Brain microvascular endothelial cell (primary cell): ENCODE measurements around the gene BRCA1.
"Not testable (repeated sequence)": the region's sequence is repeated elsewhere in the genome, so short reads cannot be mapped to it uniquely, and the experiment has no call there.

ENCODE experiments used
- DNase-seq: peaks from one replicate; pipeline ENCODE4 v3.0.0-alpha.2; 2020
- H3K27ac ChIP-seq: fragments of 250-450 bp; sonication (Bioruptor Pico); 2 replicates; pipeline ENCODE4 v1.5.1; 2020; ENCODE audit warnings: mild to moderate bottlenecking, moderate library complexity
- H3K27me3 ChIP-seq: fragments of 250-450 bp; sonication (Bioruptor Pico); replicated peaks from 2 replicates; pipeline ENCODE4 v1.5.1; 2020; ENCODE audit warnings: mild to moderate bottlenecking
- H3K36me3 ChIP-seq: fragments of 250-450 bp; sonication (Bioruptor Pico); replicated peaks from 2 replicates; pipeline ENCODE4 v1.5.1; 2020; ENCODE audit warnings: mild to moderate bottlenecking
- H3K4me3 ChIP-seq: 2 replicates; pipeline ENCODE4 v1.5.1; 2011; ENCODE audit warnings: low read depth, mild to moderate bottlenecking, control low read depth, low read length, moderate library complexity
- CTCF ChIP-seq: IDR thresholded peaks from 2 replicates; pipeline ENCODE4 v1.5.1; 2011; ENCODE audit warnings: low read depth, mild to moderate bottlenecking, moderate library complexity, low read length, control low read depth, inconsistent platforms; ENCODE audit errors: missing control alignments
- in situ Hi-C: cut with HindIII; loops from 2 replicates; pipeline ENCODE4 v1.10.0; 2017; ENCODE audit warnings: low sequenced_read_pairs, low pct_ligation_motif_present

Gene BRCA1

GRCh38 chr17:43068570-43069367, 56.4 kb downstream of the BRCA1 start:
- Histone ChIP-seq H3K27me3 (no peaks in the 10 kb centered on the region), H3K36me3 (no peaks in the 10 kb centered on the region), H3K4me3 (no peak overlapping the region), H3K27ac (no peak overlapping the region)
- no peak for TF ChIP-seq CTCF
- no peak for DNase-seq
- in situ Hi-C loops: no loop called here

- no peak overlapping the region for H3K4me3 ChIP-seq
- no peak for DNase-seq
- H3K27ac ChIP-seq: no peak overlapping the region
- no peaks in the 10 kb centered on the region for H3K27me3 ChIP-seq
- no peaks in the 10 kb centered on the region for H3K36me3 ChIP-seq
- in situ Hi-C loops: no loop called here
- TF ChIP-seq CTCF: no peak
Observed at GRCh38 chr17:43062984-43063638, 62.1 kb downstream of the BRCA1 start.

- TF ChIP-seq CTCF: no peak
- no peak for DNase-seq
- in situ Hi-C loops: no loop called here
- Histone ChIP-seq H3K4me3 (no peak overlapping the region), H3K36me3 (no peaks in the 10 kb centered on the region), H3K27me3 (no peaks in the 10 kb centered on the region), H3K27ac (no peak overlapping the region)
Observed at GRCh38 chr17:43056051-43056450, 69.1 kb downstream of the BRCA1 start.

- H3K36me3 ChIP-seq, in situ Hi-C loops, H3K27ac ChIP-seq, H3K4me3 ChIP-seq, DNase-seq, H3K27me3 ChIP-seq: not testable (repeated sequence)
Observed at GRCh38 chr17:43053008-43053407, 72.2 kb downstream of the BRCA1 start.

- Histone ChIP-seq H3K36me3 (no peaks in the 10 kb centered on the region), H3K27me3 (no peaks in the 10 kb centered on the region), H3K27ac (no peak overlapping the region), H3K4me3 (no peak overlapping the region)
- no peak for TF ChIP-seq CTCF
- DNase-seq: no peak
- in situ Hi-C loops: no loop called here
Observed at GRCh38 chr17:43051969-43052368, 73.2 kb downstream of the BRCA1 start.

GRCh38 chr17:43044024-43044423, 81.1 kb downstream of the BRCA1 start:
- in situ Hi-C loops: no loop called here
- TF ChIP-seq CTCF: no peak
- no peak overlapping the region for H3K27ac ChIP-seq
- H3K27me3 ChIP-seq: no peaks in the 10 kb centered on the region
- H3K36me3 ChIP-seq: no peaks in the 10 kb centered on the region
- no peak for DNase-seq
- H3K4me3 ChIP-seq: no peak overlapping the region
